Measurements from ENCODE around the gene BIN1. TPM values are rescaled to one million over a fixed set of nuclear protein-coding genes. Genes with fewer than 3 reads are reported as not detected.

BIN1 gene
- total RNA-seq, 1 donor from 2014 or later, result 26.9 TPM

GRCh38 chr2:127086990-127087790 is 19.8 kb downstream of the BIN1 start:
- DNase-seq (ENCODE audit: low spot score), result peak; percentile 76
- Histone ChIP-seq H3K4me2 (peak overlapping the region; percentile 62), H4K20me1 (ENCODE audit: low read depth) (no peaks in the 10 kb centered on the region), H3K27me3 (no peaks in the 10 kb centered on the region), H3K36me3 (no peaks in the 10 kb centered on the region), H3K4me3 (no peak overlapping the region), H3K9me3 (ENCODE audit: low read depth) (no peaks in the 10 kb centered on the region), H3K27ac (no peak overlapping the region), H3K4me1 (peaks cover 31% of the 10 kb centered on the region), H2AFZ (replicated peaks) (no peak overlapping the region), H3K79me2 (ENCODE audit: low read depth) (peaks cover 14% of the 10 kb centered on the region), H3K9ac (no peak overlapping the region), H3F3A (ENCODE audit: low read depth) (peaks cover 4% of the 10 kb centered on the region)
- Mint-ChIP-seq H3K4me3 (no peak overlapping the region), H3K9me3 (peaks cover 9% of the 10 kb centered on the region), H3K36me3 (peaks cover 10% of the 10 kb centered on the region), H3K27ac (peak overlapping the region; percentile 94), H3K4me1 (peaks cover 40% of the 10 kb centered on the region), H3K27me3 (ENCODE audit: insufficient read depth, low read depth) (peaks cover 11% of the 10 kb centered on the region)
- TF ChIP-seq EZH2phosphoT487 (IDR thresholded peaks at IDR 0.05) (no peak), EZH2 (IDR thresholded peaks at IDR 0.05) (no peak)
- TF ChIP-seq, protein P1, sequence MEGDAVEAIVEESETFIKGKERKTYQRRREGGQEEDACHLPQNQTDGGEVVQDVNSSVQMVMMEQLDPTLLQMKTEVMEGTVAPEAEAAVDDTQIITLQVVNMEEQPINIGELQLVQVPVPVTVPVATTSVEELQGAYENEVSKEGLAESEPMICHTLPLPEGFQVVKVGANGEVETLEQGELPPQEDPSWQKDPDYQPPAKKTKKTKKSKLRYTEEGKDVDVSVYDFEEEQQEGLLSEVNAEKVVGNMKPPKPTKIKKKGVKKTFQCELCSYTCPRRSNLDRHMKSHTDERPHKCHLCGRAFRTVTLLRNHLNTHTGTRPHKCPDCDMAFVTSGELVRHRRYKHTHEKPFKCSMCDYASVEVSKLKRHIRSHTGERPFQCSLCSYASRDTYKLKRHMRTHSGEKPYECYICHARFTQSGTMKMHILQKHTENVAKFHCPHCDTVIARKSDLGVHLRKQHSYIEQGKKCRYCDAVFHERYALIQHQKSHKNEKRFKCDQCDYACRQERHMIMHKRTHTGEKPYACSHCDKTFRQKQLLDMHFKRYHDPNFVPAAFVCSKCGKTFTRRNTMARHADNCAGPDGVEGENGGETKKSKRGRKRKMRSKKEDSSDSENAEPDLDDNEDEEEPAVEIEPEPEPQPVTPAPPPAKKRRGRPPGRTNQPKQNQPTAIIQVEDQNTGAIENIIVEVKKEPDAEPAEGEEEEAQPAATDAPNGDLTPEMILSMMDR (IDR thresholded peaks at IDR 0.05), result no peak

- Mint-ChIP-seq H3K4me1 (peaks cover 47% of the 10 kb centered on the region), H3K4me3 (no peak overlapping the region), H3K27ac (peak overlapping the region; percentile 90), H3K27me3 (ENCODE audit: insufficient read depth, low read depth) (peaks cover 11% of the 10 kb centered on the region), H3K9me3 (peaks cover 9% of the 10 kb centered on the region), H3K36me3 (peaks cover 10% of the 10 kb centered on the region)
- Histone ChIP-seq H3K27ac (no peak overlapping the region), H3K4me2 (no peak overlapping the region), H3K9ac (no peak overlapping the region), H3K4me1 (peaks cover 39% of the 10 kb centered on the region), H3K4me3 (no peak overlapping the region), H2AFZ (replicated peaks) (no peak overlapping the region), H3K79me2 (ENCODE audit: low read depth) (peaks cover 14% of the 10 kb centered on the region), H3F3A (ENCODE audit: low read depth) (peaks cover 4% of the 10 kb centered on the region), H3K36me3 (no peaks in the 10 kb centered on the region), H4K20me1 (ENCODE audit: low read depth) (no peaks in the 10 kb centered on the region), H3K27me3 (no peaks in the 10 kb centered on the region), H3K9me3 (ENCODE audit: low read depth) (no peaks in the 10 kb centered on the region)
- peak; percentile 32 for DNase-seq (ENCODE audit: low spot score)
- TF ChIP-seq EZH2phosphoT487 (IDR thresholded peaks at IDR 0.05) (no peak), EZH2 (IDR thresholded peaks at IDR 0.05) (no peak)
- TF ChIP-seq, protein P1 (IDR thresholded peaks at IDR 0.05), result no peak
These were observed 21.7 kb downstream of the BIN1 start for GRCh38 chr2:127085317-127085681.

GRCh38 chr2:127084611-127085316 is 22.2 kb downstream of the BIN1 start:
- H3K4me3 Mint-ChIP-seq, result no peak overlapping the region
- Histone ChIP-seq H3K4me3 (no peak overlapping the region), H3K27ac (no peak overlapping the region), H2AFZ (replicated peaks) (no peak overlapping the region), H3K36me3 (no peaks in the 10 kb centered on the region), H4K20me1 (ENCODE audit: low read depth) (no peaks in the 10 kb centered on the region), H3K27me3 (no peaks in the 10 kb centered on the region), H3K79me2 (ENCODE audit: low read depth) (peaks cover 14% of the 10 kb centered on the region), H3K4me2 (no peak overlapping the region), H3K9me3 (ENCODE audit: low read depth) (no peaks in the 10 kb centered on the region), H3F3A (ENCODE audit: low read depth) (peaks cover 4% of the 10 kb centered on the region), H3K9ac (no peak overlapping the region), H3K4me1 (peaks cover 39% of the 10 kb centered on the region)
- peaks cover 49% of the 10 kb centered on the region for H3K4me1 Mint-ChIP-seq
- peaks cover 10% of the 10 kb centered on the region for H3K36me3 Mint-ChIP-seq
- DNase-seq (ENCODE audit: low spot score), result no peak
- TF ChIP-seq, protein P1 (IDR thresholded peaks at IDR 0.05), result no peak
- TF ChIP-seq EZH2 (IDR thresholded peaks at IDR 0.05), result no peak
- no peak for TF ChIP-seq EZH2phosphoT487 (IDR thresholded peaks at IDR 0.05)
- peaks cover 9% of the 10 kb centered on the region for H3K9me3 Mint-ChIP-seq
- H3K27ac Mint-ChIP-seq, result no peak overlapping the region
- peaks cover 10% of the 10 kb centered on the region for H3K27me3 Mint-ChIP-seq (ENCODE audit: insufficient read depth, low read depth)

Data from neural progenitor cell (in vitro differentiated cells).